Common myeloid progenitor, CD34-positive (primary cell): Measurements from ENCODE around the gene BEGAIN.

ENCODE experiments used
- CTCF ChIA-PET: fragments of 350-600 bp; sonication (Branson Sonifier 250); formaldehyde crosslinking; loops from one replicate; lab custom pipeline; 2021; ENCODE audit warnings: antibody characterized with exemption; lab: Charles Lee
- POLR2A ChIA-PET: fragments of 350-600 bp; sonication (Branson Sonifier 250); formaldehyde crosslinking; loops from one replicate; lab custom pipeline; 2021; ENCODE audit warnings: antibody characterized with exemption; lab: Charles Lee
- DNase-seq, 3 donors: peaks; one replicate each; pipeline versions ENCODE4 v3.0.0 to v3.0.0-alpha.2; 2013
- H3K27ac ChIP-seq, 2 experiments: 1 replicate in 1 of 2; 2 replicates in 1 of 2; pipeline ENCODE4 v1.7.0; 2013; ENCODE audit warnings: inconsistent platforms in 2 of 2, low read length in 2 of 2, mild to moderate bottlenecking in 2 of 2, low read depth in 1 of 2, moderate library complexity in 1 of 2; ENCODE audit not compliant: severe bottlenecking in 2 of 2, insufficient read depth in 1 of 2, poor library complexity in 1 of 2
- H3K27me3 ChIP-seq, 5 experiments: replicated peaks in 2 of 5; 1 replicate in 3 of 5; 2 replicates in 2 of 5; pipeline versions ENCODE4 v1.6.1 to v1.7.0; 2013; ENCODE audit warnings: low read length in 4 of 5, mild to moderate bottlenecking in 2 of 5, moderate library complexity in 2 of 5, inconsistent platforms in 1 of 5; ENCODE audit not compliant: insufficient read depth in 5 of 5, control insufficient read depth in 4 of 5
- H3K36me3 ChIP-seq, 4 experiments: 1 replicate in 2 of 4; 2 replicates in 2 of 4; pipeline versions ENCODE4 v1.6.1 to v1.7.0; 2013; ENCODE audit warnings: low read length in 3 of 4, control low read depth in 1 of 4, mild to moderate bottlenecking in 1 of 4; ENCODE audit not compliant: control insufficient read depth in 4 of 4, insufficient read depth in 4 of 4
- H3K4me1 ChIP-seq, 4 experiments: 1 replicate in 3 of 4; 2 replicates in 1 of 4; pipeline versions ENCODE4 v1.6.1 to v1.7.1; 2013; ENCODE audit warnings: low read length in 3 of 4, mild to moderate bottlenecking in 3 of 4, control low read depth in 1 of 4, inconsistent platforms in 1 of 4, moderate library complexity in 1 of 4; ENCODE audit not compliant: control insufficient read depth in 4 of 4, insufficient read depth in 4 of 4; ENCODE audit errors: control extremely low read depth in 1 of 4
- H3K4me3 ChIP-seq, 7 experiments: 1 replicate in 4 of 7; 2 replicates in 3 of 7; pipeline versions ENCODE4 v1.5.1 to v1.7.0; 2013; ENCODE audit warnings: mild to moderate bottlenecking in 7 of 7, low read length in 6 of 7, moderate library complexity in 6 of 7, inconsistent platforms in 2 of 7, low read depth in 2 of 7, control low read depth in 1 of 7; ENCODE audit not compliant: insufficient read depth in 4 of 7, control insufficient read depth in 1 of 7; ENCODE audit errors: extremely low read depth in 1 of 7
- H3K9me3 ChIP-seq, 5 experiments: 1 replicate in 4 of 5; 2 replicates in 1 of 5; pipeline versions ENCODE4 v1.6.1 to v1.7.1; 2013; ENCODE audit warnings: low read length in 4 of 5, mild to moderate bottlenecking in 2 of 5, inconsistent platforms in 1 of 5, low read depth in 1 of 5, moderate library complexity in 1 of 5; ENCODE audit not compliant: control insufficient read depth in 4 of 5, insufficient read depth in 2 of 5; ENCODE audit errors: control extremely low read depth in 1 of 5
- WGBS: methylation state at CpG from one replicate; pipeline ENCODE4 v1.1.5; 2013; ENCODE audit not compliant: insufficient coverage; 5-methylcytosine and 5-hydroxymethylcytosine counted together

The BEGAIN gene

DNA sequence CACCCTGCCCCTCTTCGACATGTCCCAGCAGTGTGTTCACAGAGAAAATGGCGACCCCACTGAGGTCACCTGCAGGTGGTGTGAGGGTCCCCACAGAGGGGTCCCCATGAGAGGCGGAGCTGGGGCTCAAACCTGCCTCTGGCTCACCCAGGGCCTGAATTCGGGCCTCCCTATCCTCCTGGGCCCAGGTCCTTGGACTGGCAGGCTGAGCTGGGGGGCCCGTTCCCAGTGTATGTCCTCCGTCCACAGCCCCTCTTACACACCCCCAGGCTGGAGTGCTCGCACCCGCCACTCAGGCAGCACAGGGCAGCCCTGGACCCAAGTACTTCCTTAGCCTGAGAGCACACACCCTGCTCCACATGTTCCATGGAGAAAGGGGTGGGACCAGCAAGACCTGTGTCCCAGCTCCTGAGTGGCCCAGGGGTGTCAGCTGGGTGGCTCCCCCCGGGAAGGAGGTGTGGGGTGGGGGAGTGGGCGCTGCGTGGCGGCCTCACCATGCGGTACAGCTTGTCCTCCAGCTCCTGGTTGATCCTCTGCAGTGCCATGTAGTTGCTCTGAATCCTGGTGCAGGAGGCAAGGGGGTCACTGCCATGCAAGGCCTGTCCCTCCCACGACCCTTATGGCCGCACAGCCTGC, 42.6 kb downstream of the BEGAIN start:
- CTCF ChIA-PET: interaction anchor here (1.2 to 3.8 kb wide), 4 partner anchors 7 to 101 kb away, joined by 3 to 17 read pairs (median 6); no protein-coding TSS in a partner anchor
- no peak overlapping the region for H3K27ac ChIP-seq

DNA sequence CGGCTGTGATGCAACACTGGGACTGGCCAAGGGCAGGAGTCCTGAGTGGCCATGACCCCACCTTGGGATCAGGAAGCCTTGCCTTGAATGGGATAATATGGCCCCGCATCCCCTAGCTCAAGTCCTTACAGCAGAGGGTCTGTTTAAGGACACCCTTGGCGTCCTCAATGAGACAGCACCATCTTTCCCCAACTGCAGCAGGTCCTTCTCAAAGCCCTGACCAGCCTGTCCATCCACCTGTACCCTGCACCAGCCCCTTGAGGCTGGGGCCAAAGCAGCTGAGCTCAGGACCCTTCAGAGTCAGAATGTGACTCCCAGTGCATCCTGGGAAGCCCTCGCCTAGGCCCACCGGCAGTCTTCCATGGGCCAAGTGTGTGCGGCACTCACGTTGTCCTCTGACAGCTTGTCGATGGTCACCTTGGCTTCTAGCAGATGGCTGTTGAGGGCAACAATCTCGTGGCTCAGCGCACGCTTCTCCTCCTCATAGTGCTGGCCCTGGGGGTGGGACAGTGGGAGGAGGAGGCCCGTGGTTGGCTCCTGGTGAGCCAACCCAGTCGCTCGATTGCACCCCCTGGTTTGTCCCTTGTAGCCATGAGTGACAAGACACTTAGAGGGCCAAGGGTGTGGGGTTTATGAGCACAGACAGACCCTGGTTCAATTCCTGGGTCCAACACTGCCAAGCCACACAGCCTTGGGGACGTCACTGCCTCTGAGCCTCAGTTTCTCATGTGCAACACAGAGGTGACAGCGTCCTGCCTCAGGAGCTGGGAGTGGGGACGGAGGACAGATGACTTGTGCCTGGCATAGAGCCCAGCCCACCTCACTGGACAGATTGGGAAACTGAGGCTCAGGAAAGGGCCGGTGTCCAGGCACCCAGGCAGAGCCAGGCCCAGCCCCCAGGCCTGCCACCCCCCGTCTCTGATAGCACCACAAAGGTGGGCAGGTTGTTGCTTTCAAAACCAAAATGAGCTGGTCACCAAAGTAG, 43.5 kb downstream of the BEGAIN start:
- no peak overlapping the region for H3K4me3 ChIP-seq
- peaks cover 1 to 28% (median 27%) of the 10 kb centered on the region in 4 experiments for H3K4me1 ChIP-seq
- H3K27me3 ChIP-seq: peaks cover 0 to 2% (median 0%) of the 10 kb centered on the region in 5 experiments
- POLR2A ChIA-PET: interaction anchor here (1.8 kb wide), 1 partner anchor 9 kb away, joined by 8 read pairs; no protein-coding TSS in a partner anchor
- no peak overlapping the region for H3K27ac ChIP-seq
- CTCF ChIA-PET: interaction anchor here (2.3 to 2.7 kb wide), 2 partner anchors 12 to 14 kb away, joined by 5 to 8 read pairs; no protein-coding TSS in a partner anchor
- no peaks in the 10 kb centered on the region for H3K36me3 ChIP-seq
- no peaks in the 10 kb centered on the region for H3K9me3 ChIP-seq
- no peak for DNase-seq
- WGBS: 99% methylated on average over 18 of the region's 19 CpGs

More for the DNA sequence above, 42.6 kb downstream of the BEGAIN start:
- POLR2A ChIA-PET: interaction anchor here (1.8 kb wide), 1 partner anchor 10 kb away, joined by 8 read pairs; no protein-coding TSS in a partner anchor
- Histone ChIP-seq H3K4me1 (peaks cover 1 to 32% (median 29%) of the 10 kb centered on the region in 4 experiments), H3K9me3 (no peaks in the 10 kb centered on the region), H3K4me3 (no peak overlapping the region), H3K27me3 (peaks cover 0 to 2% (median 0%) of the 10 kb centered on the region in 5 experiments), H3K36me3 (no peaks in the 10 kb centered on the region)
- WGBS: 98% methylated on average over 10 of the region's 15 CpGs
- DNase-seq: no peak

DNA sequence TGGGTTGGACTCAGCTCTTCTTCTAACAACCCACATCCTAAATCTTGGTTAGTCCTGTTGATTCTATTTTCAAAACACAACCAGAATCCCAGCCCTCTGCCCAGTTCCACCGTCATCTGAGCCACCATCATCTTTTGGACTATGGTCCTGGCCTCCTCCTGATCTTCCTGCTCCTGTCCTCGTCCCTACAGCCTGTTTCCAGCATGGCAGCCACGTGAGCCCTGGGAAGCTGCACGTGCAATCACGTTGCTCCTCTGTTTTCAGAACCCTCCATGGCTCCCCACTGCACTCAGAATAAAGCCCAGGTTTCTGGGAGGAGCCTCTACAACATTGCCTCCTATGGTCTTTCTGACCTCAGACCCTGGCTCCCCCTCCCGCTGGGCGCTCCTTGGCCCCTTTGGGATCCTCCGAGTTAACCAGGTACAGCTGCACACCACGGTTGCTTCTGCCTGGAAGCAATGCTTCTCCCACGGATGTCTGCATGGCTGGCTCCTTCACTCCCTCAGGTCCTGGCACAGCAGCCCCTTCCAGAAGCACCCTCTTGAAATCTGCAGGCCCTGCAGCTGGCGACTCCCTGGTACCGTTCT, 44.5 kb downstream of the BEGAIN start:
- H3K27me3 ChIP-seq: peaks cover 0 to 2% (median 0%) of the 10 kb centered on the region in 5 experiments
- POLR2A ChIA-PET: no interaction called here
- H3K36me3 ChIP-seq: no peaks in the 10 kb centered on the region
- WGBS: 98% methylated on average over 12 of the region's 12 CpGs
- CTCF ChIA-PET: no interaction called here
- H3K9me3 ChIP-seq: no peaks in the 10 kb centered on the region
- no peak overlapping the region for H3K27ac ChIP-seq
- no peak overlapping the region for H3K4me3 ChIP-seq
- H3K4me1 ChIP-seq: peaks cover 1 to 19% (median 17%) of the 10 kb centered on the region in 4 experiments
- no peak for DNase-seq

DNA sequence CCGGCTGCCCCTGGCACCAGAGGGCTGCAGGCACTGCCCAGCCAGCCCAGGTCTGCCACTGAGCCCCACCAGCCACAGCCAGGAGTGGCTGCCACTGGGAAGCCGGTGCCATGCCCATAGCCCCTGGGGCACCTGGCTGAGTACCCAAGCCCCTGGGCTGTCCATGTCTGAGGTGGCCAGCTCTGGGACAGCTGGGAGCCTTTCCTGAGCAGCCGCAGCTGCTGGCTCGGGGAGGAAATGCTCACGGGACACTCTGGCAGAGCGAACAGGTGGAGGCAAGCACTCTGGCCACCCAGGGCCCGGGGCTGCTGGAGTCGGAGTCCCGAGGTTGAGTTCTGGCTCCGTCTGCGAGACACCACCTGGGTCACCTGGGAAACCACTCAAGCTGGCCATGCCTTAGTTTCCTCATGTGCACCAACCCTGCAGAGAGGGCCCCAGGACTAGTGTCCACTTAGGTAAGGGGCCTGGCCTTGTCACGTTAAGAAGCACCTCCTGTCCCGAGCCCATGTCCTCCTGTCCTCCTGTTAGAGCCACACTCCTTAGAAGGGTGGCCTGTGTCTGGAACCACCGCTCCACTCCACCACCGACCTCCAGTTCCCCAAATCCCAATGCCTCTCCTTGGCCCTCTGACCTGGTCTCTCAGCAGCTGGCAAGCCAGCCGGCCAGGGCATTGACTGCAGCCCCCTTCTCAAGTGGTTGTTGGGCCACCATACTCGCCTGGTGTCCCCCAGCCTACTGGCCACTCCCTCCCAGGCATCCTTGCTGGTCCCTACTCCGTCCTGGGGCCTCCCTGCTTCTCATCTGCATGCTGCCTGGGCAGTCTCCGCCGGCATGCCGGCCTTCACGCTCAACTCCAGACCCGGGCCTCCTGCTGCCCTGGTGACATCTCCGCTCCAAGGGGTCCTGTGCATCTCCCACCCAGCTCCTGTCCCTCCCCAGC, 45.3 kb downstream of the BEGAIN start:
- no peak overlapping the region for H3K27ac ChIP-seq
- ChIA-PET POLR2A (no interaction called here), CTCF (interaction anchor here (0.8 kb wide), 1 partner anchor 143 kb away, joined by 3 read pairs; no protein-coding TSS in a partner anchor)
- no peaks in the 10 kb centered on the region for H3K36me3 ChIP-seq
- H3K4me1 ChIP-seq: peaks cover 0 to 11% (median 9%) of the 10 kb centered on the region in 4 experiments
- no peak overlapping the region for H3K4me3 ChIP-seq
- WGBS: 94% methylated on average over 18 of the region's 24 CpGs
- no peaks in the 10 kb centered on the region for H3K9me3 ChIP-seq
- H3K27me3 ChIP-seq: peaks cover 0 to 2% (median 0%) of the 10 kb centered on the region in 5 experiments
- DNase-seq: no peak

DNA sequence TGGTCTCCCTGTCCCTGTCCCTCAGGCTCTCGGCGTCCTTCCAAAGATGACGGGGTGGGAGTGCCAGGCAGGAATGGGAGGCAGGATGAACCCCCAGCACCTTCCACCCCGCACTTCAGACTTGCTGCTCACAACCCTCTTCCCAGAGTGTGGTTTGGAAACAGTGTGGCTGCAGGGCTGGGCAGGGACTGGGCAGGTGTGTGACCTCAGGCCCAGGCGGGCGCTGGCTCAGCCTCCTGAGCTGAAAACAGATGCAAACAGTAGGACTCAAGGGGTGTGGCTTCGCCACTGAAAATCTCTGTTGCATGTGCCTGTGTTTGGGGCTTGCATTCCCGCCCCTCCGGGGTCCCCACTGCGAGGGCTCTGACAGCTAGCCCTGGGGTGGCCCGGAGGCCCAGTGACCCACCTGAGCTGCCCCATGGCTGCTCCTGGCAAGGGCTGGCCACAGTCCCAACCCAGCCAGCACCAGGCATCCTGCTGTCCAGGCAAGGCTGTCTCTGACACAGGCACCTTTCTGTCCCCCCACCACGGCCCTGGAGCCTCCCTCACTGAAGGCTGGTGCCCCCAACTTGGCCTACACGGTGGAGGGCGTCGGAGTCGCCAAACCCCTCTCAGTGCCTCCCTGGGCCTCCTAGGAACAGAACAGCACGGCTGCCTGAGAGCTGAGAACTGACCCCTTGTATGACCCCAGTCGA, 46.1 kb downstream of the BEGAIN start:
- WGBS: 99% methylated on average over 14 of the region's 18 CpGs
- Histone ChIP-seq H3K27me3 (peaks cover 0 to 2% (median 0%) of the 10 kb centered on the region in 5 experiments), H3K36me3 (no peaks in the 10 kb centered on the region), H3K4me1 (peaks cover 0 to 5% (median 4%) of the 10 kb centered on the region in 4 experiments), H3K4me3 (no peak overlapping the region), H3K27ac (no peak overlapping the region), H3K9me3 (no peaks in the 10 kb centered on the region)
- DNase-seq: no peak
- ChIA-PET POLR2A (no interaction called here), CTCF (interaction anchor here (0.8 kb wide), 1 partner anchor 144 kb away, joined by 3 read pairs; no protein-coding TSS in a partner anchor)
